Ishikawa (cell line): ENCODE data around the gene GBP2.

ENCODE experiments used
- CEBPB ChIP-seq: IDR thresholded peaks from 2 replicates; pipeline ENCODE4 v1.6.1; 2012
- RAD21 ChIP-seq: IDR thresholded peaks from 2 replicates; pipeline ENCODE4 v1.6.1; 2012; ENCODE audit warnings: low read depth
- TAF1 ChIP-seq: IDR thresholded peaks from 2 replicates; pipeline ENCODE4 v1.6.1; 2012; ENCODE audit warnings: low read depth, mild to moderate bottlenecking
- TCF12 ChIP-seq: IDR thresholded peaks from 2 replicates; pipeline ENCODE4 v1.6.1; 2012; ENCODE audit warnings: low read depth
- TF ChIP-seq, protein P1 (sequence below): IDR thresholded peaks from 2 replicates; pipeline ENCODE4 v1.6.1; 2012; ENCODE audit warnings: low read depth, mild to moderate bottlenecking

DNA sequence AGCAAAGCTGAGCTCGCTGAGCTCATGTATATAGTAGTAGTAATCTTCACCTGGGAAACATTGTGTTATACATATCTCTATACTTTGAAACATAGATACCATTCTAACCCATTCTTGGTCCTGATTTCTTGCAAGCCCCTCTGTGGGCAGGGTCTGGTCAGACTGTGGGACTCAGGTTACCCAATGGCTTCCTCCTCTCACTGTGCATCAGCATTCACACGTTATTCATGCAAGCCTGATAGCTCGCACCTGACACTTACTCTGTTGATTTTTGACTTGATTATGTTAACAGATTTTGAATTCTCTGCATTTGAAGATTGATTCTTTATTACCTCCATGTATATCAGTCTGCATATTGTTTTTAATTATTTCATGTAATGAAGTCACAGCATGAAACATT is 48.6 kb upstream of the GBP2 start:
- no peak for TF ChIP-seq TCF12
- TF ChIP-seq, protein P1, sequence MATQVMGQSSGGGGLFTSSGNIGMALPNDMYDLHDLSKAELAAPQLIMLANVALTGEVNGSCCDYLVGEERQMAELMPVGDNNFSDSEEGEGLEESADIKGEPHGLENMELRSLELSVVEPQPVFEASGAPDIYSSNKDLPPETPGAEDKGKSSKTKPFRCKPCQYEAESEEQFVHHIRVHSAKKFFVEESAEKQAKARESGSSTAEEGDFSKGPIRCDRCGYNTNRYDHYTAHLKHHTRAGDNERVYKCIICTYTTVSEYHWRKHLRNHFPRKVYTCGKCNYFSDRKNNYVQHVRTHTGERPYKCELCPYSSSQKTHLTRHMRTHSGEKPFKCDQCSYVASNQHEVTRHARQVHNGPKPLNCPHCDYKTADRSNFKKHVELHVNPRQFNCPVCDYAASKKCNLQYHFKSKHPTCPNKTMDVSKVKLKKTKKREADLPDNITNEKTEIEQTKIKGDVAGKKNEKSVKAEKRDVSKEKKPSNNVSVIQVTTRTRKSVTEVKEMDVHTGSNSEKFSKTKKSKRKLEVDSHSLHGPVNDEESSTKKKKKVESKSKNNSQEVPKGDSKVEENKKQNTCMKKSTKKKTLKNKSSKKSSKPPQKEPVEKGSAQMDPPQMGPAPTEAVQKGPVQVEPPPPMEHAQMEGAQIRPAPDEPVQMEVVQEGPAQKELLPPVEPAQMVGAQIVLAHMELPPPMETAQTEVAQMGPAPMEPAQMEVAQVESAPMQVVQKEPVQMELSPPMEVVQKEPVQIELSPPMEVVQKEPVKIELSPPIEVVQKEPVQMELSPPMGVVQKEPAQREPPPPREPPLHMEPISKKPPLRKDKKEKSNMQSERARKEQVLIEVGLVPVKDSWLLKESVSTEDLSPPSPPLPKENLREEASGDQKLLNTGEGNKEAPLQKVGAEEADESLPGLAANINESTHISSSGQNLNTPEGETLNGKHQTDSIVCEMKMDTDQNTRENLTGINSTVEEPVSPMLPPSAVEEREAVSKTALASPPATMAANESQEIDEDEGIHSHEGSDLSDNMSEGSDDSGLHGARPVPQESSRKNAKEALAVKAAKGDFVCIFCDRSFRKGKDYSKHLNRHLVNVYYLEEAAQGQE = no peak
- TF ChIP-seq CEBPB = no peak
- TF ChIP-seq RAD21 = no peak
- no peak for TF ChIP-seq TAF1
